Vagina (tissue), 2 donors: ENCODE data around the gene FASTK.

Source experiments
- CTCF ChIP-seq, 3 experiments: fragments of 450-650 bp in 2 of 3; fragments of 200-600 bp in 1 of 3; sonication (generic) in 1 of 3; IDR thresholded peaks; one replicate each; pipeline ENCODE4 v1.5.1; 2017 to 2019; ENCODE audit warnings: antibody characterized with exemption in 3 of 3, mild to moderate bottlenecking in 2 of 3, moderate library complexity in 2 of 3
- POLR2A ChIP-seq, 2 donors: fragments of 450-650 bp; IDR thresholded peaks; one replicate each; pipeline ENCODE4 v1.6.1; 2017; ENCODE audit warnings: antibody characterized with exemption in 2 of 2, mild to moderate bottlenecking in 2 of 2, moderate library complexity in 2 of 2
- POLR2AphosphoS5 ChIP-seq, 2 donors: sonication (generic); formaldehyde crosslinking; IDR thresholded peaks; one replicate each; pipeline ENCODE4 v1.9.0; 2017; ENCODE audit warnings: antibody characterized with exemption in 2 of 2, mild to moderate bottlenecking in 2 of 2, low read depth in 1 of 2; ENCODE audit not compliant: insufficient read depth in 1 of 2

- TF ChIP-seq CTCF (IDR thresholded peaks at IDR 0.05), result no peak
- no peak for TF ChIP-seq POLR2AphosphoS5 (IDR thresholded peaks at IDR 0.05; ENCODE audit: insufficient read depth in 1 of 2, low read depth in 1 of 2)
- no peak for TF ChIP-seq POLR2A (IDR thresholded peaks at IDR 0.05)
Measured at GRCh38 chr7:151101621-151102396, 21.2 kb upstream of the FASTK start.
